IMR-90 (cell line): ENCODE measurements around the gene CD3E. TPM values are rescaled to one million over a fixed set of nuclear protein-coding genes. Genes with fewer than 3 reads are reported as not detected.

Experiments used
- ATAC-seq: fragments of 200-7000 bp; cut with Tn5 transposase; 2 replicates; pipeline ENCODE4 v1.9.1; 2020; ENCODE audit warnings: low read depth, mild to moderate bottlenecking, moderate library complexity
- BruUV-seq: library from RNA; stranded (reverse); fragments of 400-500 nt; replicated peaks from 2 replicates; lab custom pipeline; 2021; lab: Mats Ljungman, UMichigan
- CTCF ChIA-PET: fragments of 300-600 bp; formaldehyde crosslinking; extraction: SDS; loops from one replicate; lab custom pipeline; 2021; ENCODE audit warnings: antibody characterized with exemption; lab: Yijun Ruan, JAX
- POLR2A ChIA-PET: fragments of 300-600 bp; sonication (Branson Sonifier 250); formaldehyde crosslinking; loops from one replicate; lab custom pipeline; 2022; ENCODE audit warnings: antibody characterized with exemption; ENCODE audit not compliant: unreplicated experiment; lab: Charles Lee
- DNase-seq: peaks from one replicate; pipeline ENCODE4 v3.0.0; 2013
- H2AFZ ChIP-seq: replicated peaks from 2 replicates; pipeline ENCODE3; 2013; ENCODE audit warnings: low read length, mild to moderate bottlenecking; ENCODE audit not compliant: poor library complexity
- H2AK5ac ChIP-seq: 2 replicates; pipeline ENCODE4 v1.6.1; 2013; ENCODE audit warnings: low read depth, low read length, inconsistent platforms
- H2AK9ac ChIP-seq: replicated peaks from 2 replicates; pipeline ENCODE3; 2013; ENCODE audit warnings: mild to moderate bottlenecking, low read depth, low read length, moderate library complexity; ENCODE audit not compliant: poor library complexity
- H2BK120ac ChIP-seq: 2 replicates; pipeline ENCODE4 v1.6.1; 2013; ENCODE audit warnings: low read depth, low read length, inconsistent platforms
- H2BK15ac ChIP-seq: 3 replicates; pipeline ENCODE4 v1.6.1; 2013; ENCODE audit warnings: low read depth, low read length, inconsistent platforms
- H2BK20ac ChIP-seq: 2 replicates; pipeline ENCODE4 v1.6.1; 2013; ENCODE audit warnings: low read depth, mild to moderate bottlenecking, inconsistent platforms, low read length, moderate library complexity
- H2BK5ac ChIP-seq: 2 replicates; pipeline ENCODE4 v1.6.1; 2013; ENCODE audit warnings: mild to moderate bottlenecking, low read depth, low read length, inconsistent platforms; ENCODE audit not compliant: poor library complexity, severe bottlenecking
- H3K14ac ChIP-seq: replicated peaks from 2 replicates; pipeline ENCODE4 v1.6.1; 2013; ENCODE audit warnings: low read depth, low read length, inconsistent platforms
- H3K18ac ChIP-seq: 2 replicates; pipeline ENCODE4 v1.6.1; 2013; ENCODE audit warnings: low read depth, low read length, control low read depth
- H3K23ac ChIP-seq: 2 replicates; pipeline ENCODE4 v1.6.1; 2013; ENCODE audit warnings: low read depth, low read length, inconsistent platforms
- H3K27ac ChIP-seq: 2 replicates; pipeline ENCODE4 v1.5.1; 2013; ENCODE audit warnings: mild to moderate bottlenecking, control low read depth, low read length; ENCODE audit not compliant: insufficient read depth
- H3K27me3 ChIP-seq: 2 replicates; pipeline ENCODE4 v1.6.1; 2013; ENCODE audit warnings: low read length; ENCODE audit not compliant: control insufficient read depth, insufficient read depth
- H3K36me3 ChIP-seq: 2 replicates; pipeline ENCODE4 v1.6.1; 2013; ENCODE audit warnings: low read length, mixed read lengths; ENCODE audit not compliant: control insufficient read depth, insufficient read depth
- H3K4ac ChIP-seq: 2 replicates; pipeline ENCODE4 v1.6.1; 2013; ENCODE audit warnings: low read depth, low read length, inconsistent platforms
- H3K4me1 ChIP-seq: 2 replicates; pipeline ENCODE4 v1.6.1; 2013; ENCODE audit warnings: low read length, mixed read lengths; ENCODE audit not compliant: control insufficient read depth, insufficient read depth
- H3K4me2 ChIP-seq: 2 replicates; pipeline ENCODE4 v1.6.1; 2013; ENCODE audit warnings: low read depth, mild to moderate bottlenecking, control low read depth, low read length, moderate library complexity
- H3K4me3 ChIP-seq: 2 replicates; pipeline ENCODE4 v1.5.1; 2013; ENCODE audit warnings: low read depth, mild to moderate bottlenecking, control low read depth, low read length, moderate library complexity; ENCODE audit not compliant: insufficient read depth
- H3K56ac ChIP-seq: 2 replicates; pipeline ENCODE4 v1.6.1; 2013; ENCODE audit warnings: low read length, inconsistent platforms; ENCODE audit not compliant: insufficient read depth; ENCODE audit errors: extremely low read depth
- H3K79me1 ChIP-seq, 2 experiments: 2 replicates each; pipeline ENCODE4 v1.6.1; 2013; ENCODE audit warnings: low read length in 2 of 2, inconsistent platforms in 1 of 2, low read depth in 1 of 2
- H3K9ac ChIP-seq: 2 replicates; pipeline ENCODE4 v1.6.1; 2013; ENCODE audit warnings: low read depth, low read length, control low read depth
- H3K9me1 ChIP-seq: 2 replicates; pipeline ENCODE4 v1.6.1; 2013; ENCODE audit warnings: low read length, inconsistent platforms; ENCODE audit not compliant: insufficient read depth
- H3K9me3 ChIP-seq: 2 replicates; pipeline ENCODE4 v1.6.1; 2013; ENCODE audit warnings: low read length; ENCODE audit not compliant: control insufficient read depth, insufficient read depth
- H4K20me1 ChIP-seq: 2 replicates; pipeline ENCODE4 v1.6.1; 2013; ENCODE audit warnings: low read length, inconsistent platforms; ENCODE audit not compliant: insufficient read depth
- H4K5ac ChIP-seq: 2 replicates; pipeline ENCODE4 v1.6.1; 2013; ENCODE audit warnings: mild to moderate bottlenecking, low read depth, low read length, control low read depth
- H4K8ac ChIP-seq, 2 experiments: 2 replicates each; pipeline ENCODE4 v1.6.1; 2013; ENCODE audit warnings: low read depth in 2 of 2, low read length in 2 of 2, control low read depth in 1 of 2, inconsistent platforms in 1 of 2
- H4K91ac ChIP-seq: 2 replicates; pipeline ENCODE4 v1.6.1; 2013; ENCODE audit warnings: low read depth, low read length, inconsistent platforms; ENCODE audit not compliant: insufficient read depth
- BHLHE40 ChIP-seq: fragments of 150-350 bp; IDR thresholded peaks from 2 replicates; pipeline ENCODE4 v1.6.1; 2016; ENCODE audit warnings: mild to moderate bottlenecking, low read depth, low read length
- CEBPB ChIP-seq: IDR thresholded peaks from 2 replicates; pipeline ENCODE4 v1.6.1; 2012; ENCODE audit warnings: low read depth, low read length, improper control_type of control experiment
- CHD1 ChIP-seq: IDR thresholded peaks from 2 replicates; pipeline ENCODE4 v1.6.1; 2012; ENCODE audit warnings: low read depth, low read length, improper control_type of control experiment
- CTCF ChIP-seq: conservative IDR thresholded peaks from 2 replicates; pipeline ENCODE4 v1.5.1; 2012; ENCODE audit warnings: mild to moderate bottlenecking, low read depth, low read length, improper control_type of control experiment
- ELK1 ChIP-seq: fragments of 150-350 bp; IDR thresholded peaks from 2 replicates; pipeline ENCODE4 v1.6.1; 2016; ENCODE audit warnings: low read depth, mild to moderate bottlenecking, low read length, moderate library complexity, borderline replicate concordance
- FOS ChIP-seq: fragments of 150-350 bp; IDR thresholded peaks from 2 replicates; pipeline ENCODE4 v1.6.1; 2016; ENCODE audit warnings: low read depth, low read length
- MAFK ChIP-seq: IDR thresholded peaks from 2 replicates; pipeline ENCODE4 v1.6.1; 2012; ENCODE audit warnings: low read depth, low read length, improper control_type of control experiment
- MAZ ChIP-seq: IDR thresholded peaks from 2 replicates; pipeline ENCODE4 v1.6.1; 2012; ENCODE audit warnings: low read depth, mild to moderate bottlenecking, low read length, improper control_type of control experiment, moderate library complexity, borderline replicate concordance
- MXI1 ChIP-seq: IDR thresholded peaks from 2 replicates; pipeline ENCODE4 v1.6.1; 2012; ENCODE audit warnings: low read depth, mild to moderate bottlenecking, low read length, moderate library complexity, borderline replicate concordance
- NFE2L2 ChIP-seq: fragments of 150-350 bp; IDR thresholded peaks from 2 replicates; pipeline ENCODE4 v1.6.1; 2016; ENCODE audit warnings: low read depth, mild to moderate bottlenecking, low read length
- POLR2A ChIP-seq: IDR thresholded peaks from 2 replicates; pipeline ENCODE4 v1.6.1; 2012; ENCODE audit warnings: mild to moderate bottlenecking, low read depth, low read length
- RAD21 ChIP-seq: IDR thresholded peaks from 2 replicates; pipeline ENCODE4 v1.6.1; 2012; ENCODE audit warnings: low read length, improper control_type of control experiment
- RCOR1 ChIP-seq: IDR thresholded peaks from 2 replicates; pipeline ENCODE4 v1.6.1; 2012; ENCODE audit warnings: mild to moderate bottlenecking, low read length, improper control_type of control experiment; ENCODE audit not compliant: insufficient replicate concordance
- RFX5 ChIP-seq: IDR thresholded peaks from 2 replicates; pipeline ENCODE4 v1.8.0; 2012; ENCODE audit warnings: low read depth, mild to moderate bottlenecking, low read length, moderate library complexity
- SMC3 ChIP-seq: fragments of 150-350 bp; IDR thresholded peaks from 2 replicates; pipeline ENCODE4 v1.6.1; 2016; ENCODE audit warnings: low read depth, mild to moderate bottlenecking, antibody characterized with exemption, low read length, moderate library complexity
- USF2 ChIP-seq: fragments of 150-350 bp; IDR thresholded peaks from 2 replicates; pipeline ENCODE4 v1.6.1; 2017; ENCODE audit warnings: mild to moderate bottlenecking, antibody characterized with exemption, low read length, low read depth
- WGBS, 2 experiments: methylation state at CpG; one replicate each; pipeline versions ENCODE4 v1.1.5 to v1.1.7; 2013; ENCODE audit warnings: missing lambda C conversion rate in 2 of 2; ENCODE audit not compliant: insufficient read length in 1 of 2; ENCODE audit errors: extremely low coverage in 2 of 2; 5-methylcytosine and 5-hydroxymethylcytosine counted together
- dilution Hi-C: fragments of 300-500 bp; cut with HindIII; formaldehyde crosslinking; loops from one replicate; pipeline ENCODE4 v1.14.3; 2018; ENCODE audit warnings: low sequenced_read_pairs; ENCODE audit not compliant: unreplicated experiment
- in situ Hi-C: fragments of 300-500 bp; cut with MboI; formaldehyde crosslinking; loops from 3 replicates; pipeline ENCODE4 v1.14.3; 2019; ENCODE audit warnings: low sequenced_read_pairs, inconsistent platforms, mixed read lengths
- intact Hi-C: fragments of 100-400 bp; cut with micrococcal nuclease; formaldehyde crosslinking; loops from 2 replicates; pipeline ENCODE4 v1.10.0; 2022
- polyA plus RNA-seq, 3 experiments: library from polyadenylated mRNA; depleted of rRNA; stranded (reverse); fragments of >200 nt; gene quantifications; 2 replicates each; pipeline ENCODE4 v1.2.3, GENCODE V29; 2012; ENCODE audit warnings: low replicate concordance in 1 of 3
- total RNA-seq: library from RNA; depleted of rRNA; stranded (reverse); fragments of >200 nt; gene quantifications from 2 replicates; pipeline ENCODE4 v1.2.3, GENCODE V29; 2012

Gene CD3E
- total and polyA plus RNA-seq, 2 of the 4 experiments (the other 2 are of a cell fraction) = not detected

- TF ChIP-seq RFX5 (no peak), CEBPB (no peak), MAZ (no peak), CTCF (no peak), USF2 (no peak), BHLHE40 (no peak), ELK1 (no peak), SMC3 (no peak), MXI1 (no peak), RCOR1 (no peak), FOS (no peak), CHD1 (no peak), MAFK (no peak), NFE2L2 (no peak), RAD21 (no peak), POLR2A (no peak)
- no peaks in the 10 kb centered on the region for H3K9me3 ChIP-seq
- dilution Hi-C loops = no loop called here
- H3K56ac ChIP-seq = no peak overlapping the region
- no peak overlapping the region for H3K18ac ChIP-seq
- no peak overlapping the region for H2AK5ac ChIP-seq
- in situ Hi-C loops = no loop called here
- no peak overlapping the region for H3K23ac ChIP-seq
- H3K9me1 ChIP-seq = no peaks in the 10 kb centered on the region
- no peaks in the 10 kb centered on the region for H3K36me3 ChIP-seq
- DNase-seq = peak; percentile 36
- H4K5ac ChIP-seq = no peak overlapping the region
- H2AFZ ChIP-seq = no peak overlapping the region
- no peak overlapping the region for H3K9ac ChIP-seq
- H3K27ac ChIP-seq = no peak overlapping the region
- H2BK5ac ChIP-seq = no peak overlapping the region
- ChIA-PET POLR2A (no interaction called here), CTCF (no interaction called here)
- H3K4ac ChIP-seq = no peak overlapping the region
- H4K8ac ChIP-seq = no peak overlapping the region
- no peak overlapping the region for H3K14ac ChIP-seq
- H2BK15ac ChIP-seq = no peak overlapping the region
- no peaks in the 10 kb centered on the region for H3K79me1 ChIP-seq
- no peak overlapping the region for H2AK9ac ChIP-seq
- no peaks in the 10 kb centered on the region for H3K4me1 ChIP-seq
- H2BK120ac ChIP-seq = no peak overlapping the region
- intact Hi-C loops = no loop called here
- no peak overlapping the region for H3K4me3 ChIP-seq
- H3K27me3 ChIP-seq = no peaks in the 10 kb centered on the region
- no peak overlapping the region for H2BK20ac ChIP-seq
- H4K91ac ChIP-seq = no peak overlapping the region
- no peak overlapping the region for H3K4me2 ChIP-seq
- H4K20me1 ChIP-seq = no peaks in the 10 kb centered on the region
- BruUV-seq = no TSS peak
- ATAC-seq = no peak
- WGBS, 2 experiments = no CpG with 5 or more reads among the region's 1 CpG
Measured at GRCh38 chr11:118277312-118277711, 27.2 kb upstream of the CD3E start.
